BE2C (cell line): Measurements from ENCODE around the gene CES4A. TPM values are rescaled to one million over a fixed set of nuclear protein-coding genes. Genes with fewer than 3 reads are reported as not detected.
"Not testable (repeated sequence)": the region's sequence is repeated elsewhere in the genome, so short reads cannot be mapped to it uniquely, and the experiment has no call there.

Experiments used
- DNase-seq: peaks from one replicate; pipeline ENCODE4 v3.0.0-alpha.2; 2020
- H3K27me3 ChIP-seq: fragments of 250-450 bp; sonication (Bioruptor Pico); 2 replicates; pipeline ENCODE4 v1.5.1; 2020; ENCODE audit warnings: mild to moderate bottlenecking
- H3K36me3 ChIP-seq: fragments of 250-450 bp; sonication (Bioruptor Pico); 2 replicates; pipeline ENCODE4 v1.5.1; 2020; ENCODE audit warnings: mild to moderate bottlenecking
- H3K4me1 ChIP-seq: fragments of 250-450 bp; sonication (Bioruptor Pico); 2 replicates; pipeline ENCODE4 v1.5.1; 2020
- H3K4me3 ChIP-seq: 2 replicates; pipeline ENCODE4 v1.5.1; 2011; ENCODE audit warnings: low read depth, low read length
- H3K9me3 ChIP-seq: fragments of 250-450 bp; sonication (Bioruptor Pico); 2 replicates; pipeline ENCODE4 v1.5.1; 2020
- polyA plus RNA-seq: library from polyadenylated mRNA; unstranded; fragments of >200 nt; gene quantifications from one replicate; pipeline ENCODE4 v1.2.1, GENCODE V29; 2012; ENCODE audit warnings: low read depth, missing spikeins; ENCODE audit not compliant: insufficient read length, insufficient read depth
- TF ChIP-seq, protein P1 (sequence below): IDR thresholded peaks from 2 replicates; pipeline ENCODE4 v1.5.1; 2012; ENCODE audit warnings: mild to moderate bottlenecking, low read depth, low read length

Gene CES4A
- not detected for polyA plus RNA-seq

GRCh38 chr16:66988197-66988788, at the start of gene CES4A:
CES4A (plus strand) TSS chr16:66988589; CDS start chr16:66988773, 184 bp downstream.
- Histone ChIP-seq H3K4me1 (no peaks in the 10 kb centered on the region), H3K36me3 (no peaks in the 10 kb centered on the region), H3K27me3 (no peaks in the 10 kb centered on the region), H3K4me3 (no peak within 1 kb of the TSS), H3K9me3 (no peaks in the 10 kb centered on the region)
- no peak for DNase-seq
- TF ChIP-seq, protein P1, sequence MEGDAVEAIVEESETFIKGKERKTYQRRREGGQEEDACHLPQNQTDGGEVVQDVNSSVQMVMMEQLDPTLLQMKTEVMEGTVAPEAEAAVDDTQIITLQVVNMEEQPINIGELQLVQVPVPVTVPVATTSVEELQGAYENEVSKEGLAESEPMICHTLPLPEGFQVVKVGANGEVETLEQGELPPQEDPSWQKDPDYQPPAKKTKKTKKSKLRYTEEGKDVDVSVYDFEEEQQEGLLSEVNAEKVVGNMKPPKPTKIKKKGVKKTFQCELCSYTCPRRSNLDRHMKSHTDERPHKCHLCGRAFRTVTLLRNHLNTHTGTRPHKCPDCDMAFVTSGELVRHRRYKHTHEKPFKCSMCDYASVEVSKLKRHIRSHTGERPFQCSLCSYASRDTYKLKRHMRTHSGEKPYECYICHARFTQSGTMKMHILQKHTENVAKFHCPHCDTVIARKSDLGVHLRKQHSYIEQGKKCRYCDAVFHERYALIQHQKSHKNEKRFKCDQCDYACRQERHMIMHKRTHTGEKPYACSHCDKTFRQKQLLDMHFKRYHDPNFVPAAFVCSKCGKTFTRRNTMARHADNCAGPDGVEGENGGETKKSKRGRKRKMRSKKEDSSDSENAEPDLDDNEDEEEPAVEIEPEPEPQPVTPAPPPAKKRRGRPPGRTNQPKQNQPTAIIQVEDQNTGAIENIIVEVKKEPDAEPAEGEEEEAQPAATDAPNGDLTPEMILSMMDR: no peak

- peaks cover 30% of the 10 kb centered on the region for H3K36me3 ChIP-seq
These were observed 49.0 kb upstream of the CES4A start for GRCh38 chr16:66939366-66939765.

DNA sequence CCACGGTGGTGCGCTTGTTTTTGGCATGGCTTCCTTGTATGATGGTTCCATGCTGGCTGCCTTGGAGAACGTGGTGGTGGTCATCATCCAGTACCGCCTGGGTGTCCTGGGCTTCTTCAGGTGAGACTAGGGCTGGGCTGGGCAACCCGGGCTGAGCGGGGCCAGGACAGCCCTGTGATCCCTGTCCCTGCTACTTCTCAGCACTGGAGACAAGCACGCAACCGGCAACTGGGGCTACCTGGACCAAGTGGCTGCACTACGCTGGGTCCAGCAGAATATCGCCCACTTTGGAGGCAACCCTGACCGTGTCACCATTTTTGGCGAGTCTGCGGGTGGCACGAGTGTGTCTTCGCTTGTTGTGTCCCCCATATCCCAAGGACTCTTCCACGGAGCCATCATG, 48.2 kb upstream of the CES4A start:
- Histone ChIP-seq H3K36me3 (peaks cover 30% of the 10 kb centered on the region), H3K4me1 (no peaks in the 10 kb centered on the region), H3K27me3 (no peaks in the 10 kb centered on the region), H3K9me3 (no peaks in the 10 kb centered on the region), H3K4me3 (no peak overlapping the region)
- TF ChIP-seq, protein P1: no peak
- no peak for DNase-seq

More at GRCh38 chr16:66939366-66939765, 49.0 kb upstream of the CES4A start:
- TF ChIP-seq, protein P1: no peak
- Histone ChIP-seq H3K4me1 (no peaks in the 10 kb centered on the region), H3K4me3 (no peak overlapping the region), H3K27me3 (no peaks in the 10 kb centered on the region), H3K9me3 (no peaks in the 10 kb centered on the region)
- DNase-seq: no peak

DNA sequence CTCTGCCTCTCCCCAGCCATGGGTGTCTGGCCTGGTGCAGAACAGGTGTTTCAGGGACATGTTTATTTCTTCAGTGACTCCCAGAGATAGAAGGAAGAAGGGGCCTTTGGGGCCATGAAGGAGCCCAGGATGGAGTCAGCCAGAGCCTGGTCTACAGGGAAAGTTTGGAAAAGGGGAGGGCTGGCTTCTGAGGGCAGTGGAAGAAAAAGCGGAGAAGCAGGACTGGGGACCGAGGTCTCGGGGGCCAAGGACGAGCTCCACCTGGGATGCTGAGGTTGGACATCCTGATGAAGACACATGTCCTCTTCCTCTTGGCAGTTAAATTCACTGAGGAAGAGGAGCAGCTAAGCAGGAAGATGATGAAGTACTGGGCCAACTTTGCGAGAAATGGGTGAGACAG, 45.4 kb upstream of the CES4A start:
- no peak for DNase-seq
- no peaks in the 10 kb centered on the region for H3K9me3 ChIP-seq
- TF ChIP-seq, protein P1: no peak
- H3K4me1 ChIP-seq: no peaks in the 10 kb centered on the region
- peaks cover 30% of the 10 kb centered on the region for H3K36me3 ChIP-seq
- H3K27me3 ChIP-seq: no peaks in the 10 kb centered on the region
- no peak overlapping the region for H3K4me3 ChIP-seq

- TF ChIP-seq, protein P1: no peak
- Histone ChIP-seq H3K27me3 (no peaks in the 10 kb centered on the region), H3K36me3 (peaks cover 30% of the 10 kb centered on the region)
These were observed 44.8 kb upstream of the CES4A start for GRCh38 chr16:66943426-66944053.

GRCh38 chr16:66944054-66944441, 44.3 kb upstream of the CES4A start:
- Histone ChIP-seq H3K9me3 (no peaks in the 10 kb centered on the region), H3K4me1 (no peaks in the 10 kb centered on the region; the same call in 1 of the 2 replicates), H3K36me3 (peaks cover 30% of the 10 kb centered on the region), H3K27me3 (no peaks in the 10 kb centered on the region), H3K4me3 (no peak overlapping the region)
- TF ChIP-seq, protein P1: no peak
- no peak for DNase-seq

More at GRCh38 chr16:66943426-66944053, 44.8 kb upstream of the CES4A start:
- no peak for DNase-seq
- Histone ChIP-seq H3K4me3 (no peak overlapping the region), H3K9me3 (no peaks in the 10 kb centered on the region), H3K4me1 (no peaks in the 10 kb centered on the region; the same call in 1 of the 2 replicates)

- H3K9me3 ChIP-seq, H3K27me3 ChIP-seq, H3K4me3 ChIP-seq, H3K4me1 ChIP-seq, DNase-seq: not testable (repeated sequence)
- peaks cover 28% of the 10 kb centered on the region for H3K36me3 ChIP-seq
These were observed 43.4 kb upstream of the CES4A start for GRCh38 chr16:66944971-66945370.
